Measurements from ENCODE around the gene ZBTB4. TPM values are rescaled to one million over a fixed set of nuclear protein-coding genes. Genes with fewer than 3 reads are reported as not detected.

The ZBTB4 gene
- total RNA-seq, 2 donors from 2014 or later: 67.3 to 67.9 TPM

GRCh38 chr17:7459961-7460545 is 19.4 kb downstream of the ZBTB4 start:
- intact Hi-C loops (cut with DNase I): no loop called here
- no peak for DNase-seq (ENCODE audit: low spot score)

- intact Hi-C loops (cut with DNase I): loop anchor here in 1 of 2 donors (10.0 kb wide), 1 partner anchor 66 kb away; no protein-coding TSS in a partner anchor
- no peak for DNase-seq (ENCODE audit: low spot score)
Measured at GRCh38 chr17:7448461-7448860, 31.0 kb downstream of the ZBTB4 start.

GRCh38 chr17:7445619-7445968 is 33.8 kb downstream of the ZBTB4 start:
- intact Hi-C loops (cut with DNase I): loop anchor here in 1 of 2 donors (10.0 kb wide), 1 partner anchor 69 kb away; no protein-coding TSS in a partner anchor
- DNase-seq (ENCODE audit: low spot score): no peak

GRCh38 chr17:7444682-7445618 is 34.5 kb downstream of the ZBTB4 start, which contains the start of gene CHRNB1:
Gene CHRNB1 (plus strand): TSS chr17:7445061. CDS start chr17:7445128, 67 bp downstream.
- intact Hi-C loops (cut with DNase I): loop anchor here in 1 of 2 donors (5.0 to 10.0 kb wide), 2 partner anchors 32 to 70 kb away; partner anchors contain the start of gene ZBTB4
- peak; percentile 91 for DNase-seq (ENCODE audit: low spot score)

GRCh38 chr17:7443499-7444485 is 35.6 kb downstream of the ZBTB4 start:
- intact Hi-C loops (cut with DNase I): loop anchor here in 1 of 2 donors (5.0 to 10.0 kb wide), 2 partner anchors 34 to 71 kb away; partner anchors contain the start of gene ZBTB4
- DNase-seq (ENCODE audit: low spot score): no peak

- no peak for DNase-seq (ENCODE audit: low spot score)
- intact Hi-C loops (cut with DNase I): loop anchor here (1.0 to 10.0 kb wide), 3 partner anchors 31 to 73 kb away; partner anchors contain the start of gene ZBTB4 (in 1 of the 2)
Measured at GRCh38 chr17:7442142-7442541, 37.3 kb downstream of the ZBTB4 start.

GRCh38 chr17:7441266-7441665 is 38.2 kb downstream of the ZBTB4 start:
- no peak for DNase-seq (ENCODE audit: low spot score)
- intact Hi-C loops (cut with DNase I): loop anchor here in 1 of 2 donors (5.0 to 10.0 kb wide), 2 partner anchors 36 to 74 kb away; partner anchors contain the start of gene ZBTB4

GRCh38 chr17:7440834-7441195 is 38.6 kb downstream of the ZBTB4 start:
- DNase-seq (ENCODE audit: low spot score): no peak
- intact Hi-C loops (cut with DNase I): loop anchor here in 1 of 2 donors (5.0 to 10.0 kb wide), 2 partner anchors 36 to 74 kb away; partner anchors contain the start of gene ZBTB4

GRCh38 chr17:7440113-7440833 is 39.2 kb downstream of the ZBTB4 start:
- no peak for DNase-seq (ENCODE audit: low spot score)
- intact Hi-C loops (cut with DNase I): loop anchor here in 1 of 2 donors (5.0 to 10.0 kb wide), 2 partner anchors 37 to 75 kb away; partner anchors contain the start of gene ZBTB4

- DNase-seq (ENCODE audit: low spot score): no peak
- intact Hi-C loops (cut with DNase I): loop anchor here (5.0 to 10.0 kb wide), 5 partner anchors 38 to 125 kb away; partner anchors contain the start of genes KCTD11 (in 1 of the 2), SENP3 (in 1 of the 2), TMEM95 (in 1 of the 2) and ZBTB4 (in 1 of the 2)
Measured at GRCh38 chr17:7439462-7440112, 39.8 kb downstream of the ZBTB4 start, which contains the start of gene FGF11. Gene FGF11 (plus strand): TSS chr17:7439512. CDS start chr17:7439621, 109 bp downstream.

- no peak for DNase-seq (ENCODE audit: low spot score)
- intact Hi-C loops (cut with DNase I): loop anchor here (5.0 to 10.0 kb wide), 3 partner anchors 48 to 126 kb away; partner anchors contain the start of genes KCTD11 (in 1 of the 2), SENP3 (in 1 of the 2) and TMEM95 (in 1 of the 2)
Measured at GRCh38 chr17:7438656-7439460, 40.6 kb downstream of the ZBTB4 start.

- peak; percentile 93 for DNase-seq (ENCODE audit: low spot score)
- intact Hi-C loops (cut with DNase I): loop anchor here (5.0 to 10.0 kb wide), 3 partner anchors 49 to 127 kb away; partner anchors contain the start of genes KCTD11 (in 1 of the 2), SENP3 (in 1 of the 2) and TMEM95 (in 1 of the 2)
Measured at GRCh38 chr17:7437950-7438614, 41.3 kb downstream of the ZBTB4 start.

GRCh38 chr17:7437369-7437863 is 42.0 kb downstream of the ZBTB4 start:
- intact Hi-C loops (cut with DNase I): loop anchor here (5.0 to 10.0 kb wide), 3 partner anchors 50 to 127 kb away; partner anchors contain the start of genes KCTD11 (in 1 of the 2), SENP3 (in 1 of the 2) and TMEM95 (in 1 of the 2)

GRCh38 chr17:7436556-7437368 is 42.7 kb downstream of the ZBTB4 start:
- DNase-seq (ENCODE audit: low spot score): peak; percentile 93
- intact Hi-C loops (cut with DNase I): loop anchor here (5.0 to 10.0 kb wide), 3 partner anchors 51 to 128 kb away; partner anchors contain the start of genes KCTD11 (in 1 of the 2), SENP3 (in 1 of the 2) and TMEM95 (in 1 of the 2)

More at GRCh38 chr17:7437369-7437863, 42.0 kb downstream of the ZBTB4 start:
- DNase-seq (ENCODE audit: low spot score): no peak
